ENCODE measurements around the gene RHEB.

The RHEB gene

GRCh38 chr7:151512353-151512752 lies 7.3 kb downstream of the RHEB start (continued):
- TF ChIP-seq CREB5 (CRISPR knock-in tag; IDR thresholded peaks at IDR 0.05; ENCODE audit: low read depth), result no peak
- TF ChIP-seq ZNF8 (CRISPR knock-in tag; IDR thresholded peaks at IDR 0.05), result no peak
- TF ChIP-seq RARB (CRISPR knock-in tag; IDR thresholded peaks at IDR 0.05), result no peak
- no peak for TF ChIP-seq ZFP3 (CRISPR knock-in tag; IDR thresholded peaks at IDR 0.05)
- TF ChIP-seq ZNF70 (CRISPR knock-in tag; IDR thresholded peaks at IDR 0.05), result no peak

- no peak for TF ChIP-seq ZNF8 (CRISPR knock-in tag; IDR thresholded peaks at IDR 0.05)
- no peak for TF ChIP-seq OSR1 (CRISPR knock-in tag; IDR thresholded peaks at IDR 0.05)
- TF ChIP-seq BACH2 (CRISPR knock-in tag; IDR thresholded peaks at IDR 0.05; ENCODE audit: borderline replicate concordance), result no peak
- TF ChIP-seq ZNF565 (CRISPR knock-in tag; conservative IDR thresholded peaks at IDR 0.05; ENCODE audit: low read depth), result no peak
- no peak for TF ChIP-seq PPARA (CRISPR knock-in tag; IDR thresholded peaks at IDR 0.05; ENCODE audit: borderline replicate concordance)
- TF ChIP-seq ZC3H10 (CRISPR knock-in tag; IDR thresholded peaks at IDR 0.05), result no peak
- TF ChIP-seq GLIS3 (CRISPR knock-in tag; IDR thresholded peaks at IDR 0.05), result no peak
- no peak for TF ChIP-seq TOX (CRISPR knock-in tag; IDR thresholded peaks at IDR 0.05; ENCODE audit: borderline replicate concordance)
- no peak for TF ChIP-seq CSRNP3 (CRISPR knock-in tag; IDR thresholded peaks at IDR 0.05)
- no peak for TF ChIP-seq CREB5 (CRISPR knock-in tag; IDR thresholded peaks at IDR 0.05; ENCODE audit: low read depth)
- TF ChIP-seq ARNTL (CRISPR knock-in tag; IDR thresholded peaks at IDR 0.05; ENCODE audit: borderline replicate concordance, low read depth), result no peak
- TF ChIP-seq POU6F1 (CRISPR knock-in tag; IDR thresholded peaks at IDR 0.05; ENCODE audit: borderline replicate concordance, low read depth), result no peak
- no peak for TF ChIP-seq TCF4 (CRISPR knock-in tag; IDR thresholded peaks at IDR 0.05; ENCODE audit: borderline replicate concordance)
- no peak for ATAC-seq
These were observed 7.7 kb downstream of the RHEB start for GRCh38 chr7:151511946-151512345.

GRCh38 chr7:151511270-151511669 lies 8.4 kb downstream of the RHEB start:
- ATAC-seq, result no peak
- TF ChIP-seq TSHZ2 (CRISPR knock-in tag; IDR thresholded peaks at IDR 0.05), result no peak
- no peak for TF ChIP-seq BACH2 (CRISPR knock-in tag; IDR thresholded peaks at IDR 0.05; ENCODE audit: borderline replicate concordance)
- no peak for TF ChIP-seq CSRNP3 (CRISPR knock-in tag; IDR thresholded peaks at IDR 0.05)
- TF ChIP-seq ZNF8 (CRISPR knock-in tag; IDR thresholded peaks at IDR 0.05), result no peak
- TF ChIP-seq ZC3H10 (CRISPR knock-in tag; IDR thresholded peaks at IDR 0.05), result no peak
- no peak for TF ChIP-seq ISL1 (CRISPR knock-in tag; IDR thresholded peaks at IDR 0.05)
- TF ChIP-seq OSR1 (CRISPR knock-in tag; IDR thresholded peaks at IDR 0.05), result no peak
- no peak for TF ChIP-seq TCF4 (CRISPR knock-in tag; IDR thresholded peaks at IDR 0.05; ENCODE audit: borderline replicate concordance)
- no peak for TF ChIP-seq GLIS3 (CRISPR knock-in tag; IDR thresholded peaks at IDR 0.05)
- no peak for TF ChIP-seq ZFP30 (CRISPR knock-in tag; IDR thresholded peaks at IDR 0.05)
- no peak for TF ChIP-seq TOX (CRISPR knock-in tag; IDR thresholded peaks at IDR 0.05; ENCODE audit: borderline replicate concordance)
- no peak for TF ChIP-seq ESRRG (CRISPR knock-in tag; IDR thresholded peaks at IDR 0.05)
- no peak for TF ChIP-seq SNAI2 (CRISPR knock-in tag; IDR thresholded peaks at IDR 0.05)
- no peak for TF ChIP-seq CSDC2 (CRISPR knock-in tag; IDR thresholded peaks at IDR 0.05)
- TF ChIP-seq ZNF70 (CRISPR knock-in tag; IDR thresholded peaks at IDR 0.05), result no peak
- TF ChIP-seq ARNTL (CRISPR knock-in tag; IDR thresholded peaks at IDR 0.05; ENCODE audit: borderline replicate concordance, low read depth), result no peak
- no peak for TF ChIP-seq ZFP3 (CRISPR knock-in tag; IDR thresholded peaks at IDR 0.05)
- no peak for TF ChIP-seq POU6F1 (CRISPR knock-in tag; IDR thresholded peaks at IDR 0.05; ENCODE audit: borderline replicate concordance, low read depth)
- no peak for TF ChIP-seq PATZ1 (CRISPR knock-in tag; IDR thresholded peaks at IDR 0.05; ENCODE audit: borderline replicate concordance)
- TF ChIP-seq RARB (CRISPR knock-in tag; IDR thresholded peaks at IDR 0.05), result no peak
